GM20000 (cell line): ENCODE data around the gene GJB6.

Source experiments
- DNase-seq: peaks from one replicate; pipeline ENCODE4 v3.0.0; 2012; ENCODE audit warnings: low spot score
- TF ChIP-seq, protein P1 (sequence below): IDR thresholded peaks from 2 replicates; pipeline ENCODE4 v1.5.1; 2012; ENCODE audit warnings: mild to moderate bottlenecking, control low read depth; ENCODE audit errors: extremely low read depth, missing control alignments

Gene GJB6

GRCh38 chr13:20264271-20265018 is 32.3 kb upstream of the GJB6 start:
- TF ChIP-seq, protein P1, sequence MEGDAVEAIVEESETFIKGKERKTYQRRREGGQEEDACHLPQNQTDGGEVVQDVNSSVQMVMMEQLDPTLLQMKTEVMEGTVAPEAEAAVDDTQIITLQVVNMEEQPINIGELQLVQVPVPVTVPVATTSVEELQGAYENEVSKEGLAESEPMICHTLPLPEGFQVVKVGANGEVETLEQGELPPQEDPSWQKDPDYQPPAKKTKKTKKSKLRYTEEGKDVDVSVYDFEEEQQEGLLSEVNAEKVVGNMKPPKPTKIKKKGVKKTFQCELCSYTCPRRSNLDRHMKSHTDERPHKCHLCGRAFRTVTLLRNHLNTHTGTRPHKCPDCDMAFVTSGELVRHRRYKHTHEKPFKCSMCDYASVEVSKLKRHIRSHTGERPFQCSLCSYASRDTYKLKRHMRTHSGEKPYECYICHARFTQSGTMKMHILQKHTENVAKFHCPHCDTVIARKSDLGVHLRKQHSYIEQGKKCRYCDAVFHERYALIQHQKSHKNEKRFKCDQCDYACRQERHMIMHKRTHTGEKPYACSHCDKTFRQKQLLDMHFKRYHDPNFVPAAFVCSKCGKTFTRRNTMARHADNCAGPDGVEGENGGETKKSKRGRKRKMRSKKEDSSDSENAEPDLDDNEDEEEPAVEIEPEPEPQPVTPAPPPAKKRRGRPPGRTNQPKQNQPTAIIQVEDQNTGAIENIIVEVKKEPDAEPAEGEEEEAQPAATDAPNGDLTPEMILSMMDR, result no peak
- DNase-seq, result peak; percentile 46

DNA sequence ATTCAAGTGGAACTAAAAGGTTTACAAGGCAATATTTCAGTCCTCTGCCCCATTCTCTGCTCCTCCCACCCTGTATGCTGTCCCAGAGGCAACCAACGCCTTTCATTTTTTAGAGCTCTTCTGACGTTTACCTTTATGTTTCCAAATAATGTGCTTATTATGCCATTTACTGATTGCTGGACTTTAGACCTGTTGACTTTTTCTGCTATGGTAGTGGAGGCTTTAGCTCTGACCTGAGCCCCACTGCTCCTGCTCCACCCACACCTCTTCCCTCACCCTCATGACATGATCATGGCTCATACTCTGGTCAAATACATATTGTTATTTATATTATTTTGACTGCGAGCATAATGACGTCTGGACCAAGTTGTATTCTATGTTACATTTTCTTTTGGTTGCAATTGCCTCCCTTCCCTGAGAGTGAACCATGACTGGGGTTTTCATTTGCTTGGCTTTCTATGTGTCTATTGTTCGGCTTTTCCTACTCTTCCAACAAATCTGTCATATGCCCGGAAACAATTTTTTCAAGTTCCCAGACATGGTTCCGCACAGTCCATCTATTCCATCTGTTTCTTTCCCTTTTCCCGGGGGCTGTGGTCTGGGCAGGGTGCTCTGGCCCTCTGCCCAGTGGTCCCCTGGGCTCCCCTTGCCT is 31.4 kb upstream of the GJB6 start:
- TF ChIP-seq, protein P1, result no peak
- DNase-seq, result no peak

DNA sequence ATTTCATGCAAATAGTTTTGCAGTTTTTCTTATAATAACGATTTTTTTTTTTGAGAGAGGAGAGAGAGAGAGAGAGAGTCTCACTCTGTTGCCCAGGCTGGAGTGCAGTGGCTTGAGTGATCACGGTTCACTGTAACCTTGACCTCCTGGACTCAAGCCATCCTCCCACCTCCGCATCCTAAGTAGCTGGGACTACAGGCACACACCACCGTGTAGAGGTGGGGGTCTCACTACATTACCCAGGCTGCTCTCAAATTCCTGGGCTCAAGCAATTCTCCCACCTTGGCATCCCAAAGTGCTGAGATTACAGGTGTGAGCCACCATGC is 26.8 kb upstream of the GJB6 start:
- DNase-seq, result no peak
- TF ChIP-seq, protein P1, result no peak

DNA sequence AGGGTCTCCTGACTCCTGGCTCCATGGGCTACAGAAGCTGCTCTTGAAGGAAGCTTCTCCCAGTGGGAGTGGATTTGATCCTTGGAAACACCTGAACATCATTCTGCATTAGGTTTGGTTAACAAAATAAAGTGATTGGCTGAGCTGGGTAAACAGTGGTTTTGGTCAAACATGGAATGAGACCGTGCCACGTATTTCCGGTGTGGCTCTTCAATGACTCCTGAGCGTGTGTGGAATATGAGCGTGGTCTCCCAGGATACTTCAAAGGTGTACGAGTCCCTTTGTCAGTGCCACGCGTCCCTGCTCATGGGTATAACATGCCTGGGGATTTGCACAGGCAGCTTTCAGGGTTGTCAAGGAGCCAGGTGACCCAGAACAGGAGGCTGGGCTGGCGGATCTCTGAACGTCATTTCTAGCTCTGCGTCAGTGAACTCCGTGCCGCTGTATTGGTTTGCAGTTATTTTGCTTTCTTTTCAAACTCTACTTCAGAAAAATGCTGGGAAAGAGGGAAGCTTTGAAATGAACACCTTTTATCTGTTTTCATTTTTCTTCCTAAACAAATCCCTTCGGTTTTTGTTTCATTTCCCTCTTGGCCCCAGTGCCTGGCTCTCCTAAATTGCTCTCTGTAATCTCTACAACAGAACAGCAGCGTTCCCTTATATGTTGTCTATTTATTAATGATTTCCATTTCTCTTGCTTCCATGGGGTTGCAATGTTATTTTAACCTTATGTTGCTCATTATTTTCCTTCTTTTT is 26.3 kb upstream of the GJB6 start:
- no peak for DNase-seq
- TF ChIP-seq, protein P1, result no peak

DNA sequence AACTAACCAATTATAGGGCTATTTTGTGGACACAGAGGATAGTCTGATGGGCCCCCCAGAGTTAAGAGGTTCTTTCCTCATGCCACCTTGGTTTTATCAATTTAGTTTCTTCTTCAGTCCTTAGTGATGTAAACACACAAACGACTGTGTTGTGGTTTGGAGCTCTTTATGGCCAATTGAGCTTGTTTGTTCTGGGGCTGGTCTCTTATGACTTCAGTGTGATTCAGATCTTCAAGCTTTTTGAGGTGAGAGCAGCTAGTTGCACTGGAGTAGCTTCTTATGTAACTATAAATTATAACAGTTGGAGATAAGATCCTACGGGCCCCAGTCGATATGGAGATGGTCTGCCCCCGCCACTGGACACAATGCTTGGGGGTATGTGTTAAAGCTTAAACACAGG is 22.0 kb upstream of the GJB6 start:
- no peak for DNase-seq
- TF ChIP-seq, protein P1, result no peak

- DNase-seq, result no peak
- TF ChIP-seq, protein P1, result no peak
Observed at GRCh38 chr13:20249913-20250312, 17.8 kb upstream of the GJB6 start.

DNA sequence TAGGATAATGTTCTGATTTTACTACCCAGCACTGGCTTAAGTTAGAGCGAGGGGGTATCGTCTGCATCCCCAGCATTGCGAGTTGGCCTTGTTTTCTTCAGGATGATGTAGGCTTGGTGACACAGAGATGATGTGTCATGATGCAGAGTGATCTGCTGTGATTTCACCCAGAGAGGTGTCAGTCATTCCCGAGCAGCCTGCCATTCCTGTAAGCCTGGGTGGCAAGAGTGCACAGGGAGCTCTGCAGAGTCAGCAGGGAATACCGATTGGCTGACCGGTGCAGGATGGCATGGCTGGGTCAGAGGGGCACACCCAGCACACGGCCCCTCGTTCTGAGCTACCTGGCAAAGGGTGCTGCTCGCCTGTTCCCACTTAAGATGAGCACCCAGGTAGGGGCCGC is 15.8 kb upstream of the GJB6 start:
- TF ChIP-seq, protein P1, result no peak
- DNase-seq, result no peak
